Upper lobe of right lung (tissue), 1 donor: ENCODE measurements around the gene CAMKK1. TPM values are rescaled to one million over a fixed set of nuclear protein-coding genes. Genes with fewer than 3 reads are reported as not detected.

Source experiments
- ATAC-seq: fragments of 200-7000 bp; cut with Tn5 transposase; one replicate; pipeline ENCODE4 v1.9.1; 2020; ENCODE audit warnings: mild to moderate bottlenecking, moderate library complexity
- DNase-seq: peaks from one replicate; pipeline ENCODE4 v3.0.0-alpha.2; 2020
- H3K27ac ChIP-seq: fragments of 200-600 bp; one replicate; pipeline ENCODE4 v1.8.0; 2022
- H3K27me3 ChIP-seq: fragments of 200-600 bp; one replicate; pipeline ENCODE4 v1.8.0; 2022; ENCODE audit warnings: mild to moderate bottlenecking
- H3K36me3 ChIP-seq: fragments of 200-600 bp; one replicate; pipeline ENCODE4 v1.8.0; 2022
- H3K4me1 ChIP-seq: fragments of 200-600 bp; one replicate; pipeline ENCODE4 v1.8.0; 2022
- H3K4me3 ChIP-seq: fragments of 200-600 bp; one replicate; pipeline ENCODE4 v1.8.0; 2022; ENCODE audit warnings: mild to moderate bottlenecking
- H3K9me3 ChIP-seq: fragments of 200-600 bp; one replicate; pipeline ENCODE4 v1.8.0; 2022
- CTCF ChIP-seq: fragments of 200-600 bp; IDR thresholded peaks from one replicate; pipeline ENCODE4 v1.8.0; 2022; ENCODE audit warnings: antibody characterized with exemption
- intact Hi-C: fragments of 100-400 bp; cut with DNase I; formaldehyde crosslinking; loops from one replicate; pipeline ENCODE4 v1.11.0; 2022
- long read RNA-seq: library from polyadenylated mRNA; unstranded; transcript quantifications from one replicate; pipeline ENCODE4 v2.0.0, GENCODE V29; 2021
- total RNA-seq: library from RNA; stranded (reverse); fragmentation: NEBNext Ultra II Directional; extraction: Animal tissue kit (Norgen Biotek cat#: 25700); gene quantifications from one replicate; pipeline ENCODE4 v1.2.1, GENCODE V29; 2021
- donor health status: DM: no; HTN: yes; CAD: no; lungs with severe emphysema.

Gene CAMKK1
- 10.1 TPM for total RNA-seq
- long read RNA-seq, partial matches to known transcripts: 12 of 23 reads
- long read RNA-seq, other reads (novel, unspliced or antisense): 10 of 23 reads

- Histone ChIP-seq H3K4me1 (peaks cover 54% of the 10 kb centered on the region), H3K27ac (peak within 1 kb of the TSS; percentile 82), H3K27me3 (no peaks in the 10 kb centered on the region), H3K36me3 (no peaks in the 10 kb centered on the region), H3K4me3 (peak within 1 kb of the TSS; percentile 76), H3K9me3 (no peaks in the 10 kb centered on the region)
- DNase-seq (peak; percentile 96), ATAC-seq (peak; percentile 87)
- intact Hi-C loops: no loop called here
- no peak for TF ChIP-seq CTCF
These were observed at the start of gene CAMKK1 for GRCh38 chr17:3893003-3893719. TSS of gene CAMKK1 (minus strand) at chr17:3893053. CDS start at chr17:3885687, 7,366 bp downstream.

- no peak for TF ChIP-seq CTCF
- no peak overlapping the region for H3K4me3 ChIP-seq
- H3K9me3 ChIP-seq: no peaks in the 10 kb centered on the region
- no peak for DNase-seq
- H3K27ac ChIP-seq: no peak overlapping the region
- H3K27me3 ChIP-seq: no peaks in the 10 kb centered on the region
- no peak for ATAC-seq
- H3K36me3 ChIP-seq: peaks cover 11% of the 10 kb centered on the region
- intact Hi-C loops: no loop called here
- no peaks in the 10 kb centered on the region for H3K4me1 ChIP-seq
These were observed 48.3 kb upstream of the CAMKK1 start for GRCh38 chr17:3940965-3941698.

GRCh38 chr17:3937359-3937758 is 44.5 kb upstream of the CAMKK1 start:
- no peaks in the 10 kb centered on the region for H3K27me3 ChIP-seq
- H3K9me3 ChIP-seq: no peaks in the 10 kb centered on the region
- no peak for TF ChIP-seq CTCF
- DNase-seq (no peak), ATAC-seq (no peak)
- peaks cover 14% of the 10 kb centered on the region for H3K36me3 ChIP-seq
- no peak overlapping the region for H3K4me3 ChIP-seq
- H3K4me1 ChIP-seq: no peaks in the 10 kb centered on the region
- intact Hi-C loops: no loop called here
- no peak overlapping the region for H3K27ac ChIP-seq

- intact Hi-C loops: no loop called here
- H3K36me3 ChIP-seq: peaks cover 14% of the 10 kb centered on the region
- no peak overlapping the region for H3K4me3 ChIP-seq
- H3K9me3 ChIP-seq: no peaks in the 10 kb centered on the region
- H3K27me3 ChIP-seq: no peaks in the 10 kb centered on the region
- DNase-seq (no peak), ATAC-seq (no peak)
- TF ChIP-seq CTCF: no peak
- no peak overlapping the region for H3K27ac ChIP-seq
- no peaks in the 10 kb centered on the region for H3K4me1 ChIP-seq
These were observed 43.0 kb upstream of the CAMKK1 start for GRCh38 chr17:3935825-3936355.

GRCh38 chr17:3935140-3935542 is 42.3 kb upstream of the CAMKK1 start:
- no peak overlapping the region for H3K4me3 ChIP-seq
- ATAC-seq (peak; percentile 97), DNase-seq (peak; percentile 88)
- no peaks in the 10 kb centered on the region for H3K4me1 ChIP-seq
- TF ChIP-seq CTCF: peak; percentile 73
- H3K36me3 ChIP-seq: peaks cover 7% of the 10 kb centered on the region
- H3K27ac ChIP-seq: no peak overlapping the region
- no peaks in the 10 kb centered on the region for H3K27me3 ChIP-seq
- intact Hi-C loops: no loop called here
- H3K9me3 ChIP-seq: no peaks in the 10 kb centered on the region
